AG09319 (cell line): ENCODE measurements around the gene DPYSL4.

Experiments
- DNase-seq: peaks from one replicate; pipeline ENCODE4 v3.0.0-alpha.2; 2010; ENCODE audit warnings: low read depth; ENCODE audit errors: extremely low read depth
- TF ChIP-seq, protein P1 (sequence below): IDR thresholded peaks from 2 replicates; pipeline ENCODE4 v1.5.1; 2011; ENCODE audit warnings: low read depth, mild to moderate bottlenecking, inconsistent platforms, low read length, moderate library complexity

DPYSL4 gene

DNA sequence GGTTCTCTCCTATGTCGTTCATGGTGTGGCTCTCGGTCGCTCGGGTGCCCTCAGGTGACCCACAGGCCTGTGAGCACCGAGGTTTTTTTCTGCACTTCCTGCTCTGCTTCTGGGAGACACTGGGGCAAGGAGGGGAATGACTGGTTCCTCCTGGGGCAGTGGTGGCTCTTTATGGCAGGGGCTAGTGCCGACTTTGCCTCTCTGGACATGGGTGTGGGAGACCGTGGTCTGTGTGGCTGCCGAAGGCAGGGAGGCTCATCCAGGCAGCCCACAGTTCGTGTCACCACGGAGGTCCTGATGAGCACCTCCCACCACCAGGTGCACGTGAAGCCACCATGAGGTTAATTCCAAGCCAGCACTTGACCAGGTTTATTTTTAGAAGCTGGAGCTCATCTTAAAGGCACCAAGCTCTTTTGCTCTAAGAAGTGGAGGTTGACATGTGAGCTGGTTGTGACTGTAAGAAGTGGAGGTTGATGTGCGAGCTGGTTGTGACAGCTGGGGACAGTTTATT lies 24.7 kb upstream of the DPYSL4 start:
- no peak for DNase-seq
- TF ChIP-seq, protein P1, sequence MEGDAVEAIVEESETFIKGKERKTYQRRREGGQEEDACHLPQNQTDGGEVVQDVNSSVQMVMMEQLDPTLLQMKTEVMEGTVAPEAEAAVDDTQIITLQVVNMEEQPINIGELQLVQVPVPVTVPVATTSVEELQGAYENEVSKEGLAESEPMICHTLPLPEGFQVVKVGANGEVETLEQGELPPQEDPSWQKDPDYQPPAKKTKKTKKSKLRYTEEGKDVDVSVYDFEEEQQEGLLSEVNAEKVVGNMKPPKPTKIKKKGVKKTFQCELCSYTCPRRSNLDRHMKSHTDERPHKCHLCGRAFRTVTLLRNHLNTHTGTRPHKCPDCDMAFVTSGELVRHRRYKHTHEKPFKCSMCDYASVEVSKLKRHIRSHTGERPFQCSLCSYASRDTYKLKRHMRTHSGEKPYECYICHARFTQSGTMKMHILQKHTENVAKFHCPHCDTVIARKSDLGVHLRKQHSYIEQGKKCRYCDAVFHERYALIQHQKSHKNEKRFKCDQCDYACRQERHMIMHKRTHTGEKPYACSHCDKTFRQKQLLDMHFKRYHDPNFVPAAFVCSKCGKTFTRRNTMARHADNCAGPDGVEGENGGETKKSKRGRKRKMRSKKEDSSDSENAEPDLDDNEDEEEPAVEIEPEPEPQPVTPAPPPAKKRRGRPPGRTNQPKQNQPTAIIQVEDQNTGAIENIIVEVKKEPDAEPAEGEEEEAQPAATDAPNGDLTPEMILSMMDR, result no peak

DNA sequence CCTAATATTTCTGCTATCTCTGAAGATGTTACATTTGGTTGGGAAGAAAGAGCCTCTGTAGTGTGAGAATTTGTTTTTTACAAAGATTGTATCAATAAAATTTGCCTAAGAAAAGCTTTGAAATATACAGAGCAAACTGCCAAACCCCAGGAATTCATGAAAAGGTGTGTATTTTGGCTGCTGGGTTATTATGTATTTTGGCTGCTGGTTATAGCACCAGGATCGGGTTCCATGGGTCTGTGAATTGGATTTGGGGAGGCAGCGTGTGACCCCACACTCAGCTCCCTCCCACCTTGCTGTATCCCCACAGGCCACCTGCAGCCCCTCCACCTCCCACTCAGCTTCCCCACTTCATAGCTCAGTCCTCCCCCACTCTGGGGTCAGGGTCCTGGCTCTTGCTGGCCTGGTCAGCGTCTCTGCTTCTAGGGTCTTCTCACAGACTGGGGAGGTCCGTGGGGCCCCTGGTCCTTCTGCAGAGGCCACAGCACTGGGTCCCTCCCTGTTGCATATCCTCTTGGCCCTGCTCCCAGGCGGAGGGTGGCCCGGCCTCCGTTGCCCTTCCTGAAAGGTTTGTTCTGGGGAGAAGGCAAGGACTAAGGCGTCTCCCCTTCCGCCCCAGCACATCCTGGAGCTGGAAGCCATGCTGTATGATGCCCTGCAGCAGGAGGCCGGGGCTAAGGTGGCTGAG lies 24.0 kb upstream of the DPYSL4 start:
- TF ChIP-seq, protein P1, result no peak
- no peak for DNase-seq

DNA sequence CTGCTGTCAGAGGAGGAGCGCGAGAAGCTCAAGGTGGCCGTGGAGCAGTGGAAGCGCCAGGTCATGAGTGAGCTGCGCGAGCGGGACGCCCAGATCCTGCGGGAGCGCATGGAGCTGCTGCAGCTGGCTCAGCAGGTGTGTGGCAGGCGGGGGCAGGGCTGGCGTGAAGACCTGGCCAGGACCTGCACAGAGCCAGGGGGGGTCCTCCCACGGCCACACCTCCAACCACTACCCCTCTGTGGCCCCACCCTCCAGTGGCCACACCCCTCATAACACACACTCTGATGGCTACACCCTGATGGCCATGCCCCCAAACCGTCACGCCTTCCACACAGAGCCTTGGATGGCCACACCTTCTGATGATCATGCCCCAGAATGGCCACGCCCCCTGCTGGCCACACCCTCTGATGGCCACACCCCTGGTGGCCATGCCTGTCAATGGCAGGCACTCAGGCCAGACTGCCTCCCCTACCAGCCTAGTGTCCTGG lies 23.4 kb upstream of the DPYSL4 start:
- no peak for DNase-seq

DNA sequence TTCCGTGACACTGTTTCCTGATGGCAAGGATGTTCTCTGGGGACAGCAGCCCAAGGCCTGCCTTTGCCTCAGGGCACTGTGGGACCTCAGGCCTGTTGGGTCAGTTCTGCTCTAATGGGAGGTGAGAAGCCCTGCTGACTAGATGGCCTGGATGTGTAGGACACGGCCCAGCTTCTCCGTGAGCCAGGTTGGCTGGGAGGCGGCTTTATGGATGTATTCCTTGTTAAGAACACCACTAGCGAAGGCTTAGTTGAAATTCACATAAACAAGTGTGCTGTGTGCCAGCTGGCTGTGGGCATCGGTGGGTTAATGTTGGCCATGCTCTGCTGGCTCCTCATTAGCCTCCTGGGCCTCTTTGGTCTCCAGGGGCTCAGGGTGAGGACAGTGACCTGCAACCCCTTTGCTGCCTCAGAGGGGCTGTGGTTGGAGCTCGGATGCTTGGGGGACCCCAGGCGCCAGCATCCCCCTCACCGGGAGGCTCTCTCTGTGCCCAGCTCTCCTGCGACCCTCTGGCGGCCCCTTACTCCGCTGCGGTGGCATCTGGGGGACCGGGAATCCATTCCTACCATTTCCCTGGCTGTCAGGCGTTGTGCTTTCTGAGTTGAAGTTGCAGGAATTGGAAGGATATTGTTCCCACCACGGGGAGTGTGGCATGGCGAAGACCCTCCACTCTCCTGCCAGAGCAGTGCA lies 22.8 kb upstream of the DPYSL4 start:
- TF ChIP-seq, protein P1, result no peak
- DNase-seq, result no peak

More for the DNA sequence above, 23.4 kb upstream of the DPYSL4 start:
- TF ChIP-seq, protein P1, result no peak

DNA sequence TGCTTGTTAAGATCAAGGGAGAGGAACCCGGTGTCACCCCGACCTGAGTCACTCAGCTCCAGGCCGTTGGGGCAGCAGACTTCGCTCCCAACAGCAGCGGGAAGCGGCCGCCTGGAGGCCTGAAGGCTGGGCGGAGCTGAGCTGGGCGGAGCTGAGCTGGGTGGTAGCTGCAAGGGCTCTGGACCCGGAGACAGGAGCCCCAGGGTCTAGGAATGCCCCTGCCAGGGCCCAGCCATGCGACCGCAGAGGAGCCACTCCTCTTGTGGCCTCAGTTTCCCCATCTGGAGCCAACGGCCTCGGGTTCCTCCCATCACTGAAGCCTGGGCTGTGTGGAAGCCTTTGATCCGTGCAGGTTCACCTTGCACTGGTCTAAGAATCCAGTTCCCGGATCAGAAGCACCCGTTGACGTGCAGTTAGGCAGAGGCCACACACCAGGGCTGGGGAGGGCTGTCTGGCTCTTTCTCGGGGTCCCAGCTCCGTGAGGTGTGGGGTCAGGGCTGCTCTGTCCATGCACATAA lies 21.9 kb upstream of the DPYSL4 start:
- no peak for DNase-seq
- TF ChIP-seq, protein P1, result no peak

DNA sequence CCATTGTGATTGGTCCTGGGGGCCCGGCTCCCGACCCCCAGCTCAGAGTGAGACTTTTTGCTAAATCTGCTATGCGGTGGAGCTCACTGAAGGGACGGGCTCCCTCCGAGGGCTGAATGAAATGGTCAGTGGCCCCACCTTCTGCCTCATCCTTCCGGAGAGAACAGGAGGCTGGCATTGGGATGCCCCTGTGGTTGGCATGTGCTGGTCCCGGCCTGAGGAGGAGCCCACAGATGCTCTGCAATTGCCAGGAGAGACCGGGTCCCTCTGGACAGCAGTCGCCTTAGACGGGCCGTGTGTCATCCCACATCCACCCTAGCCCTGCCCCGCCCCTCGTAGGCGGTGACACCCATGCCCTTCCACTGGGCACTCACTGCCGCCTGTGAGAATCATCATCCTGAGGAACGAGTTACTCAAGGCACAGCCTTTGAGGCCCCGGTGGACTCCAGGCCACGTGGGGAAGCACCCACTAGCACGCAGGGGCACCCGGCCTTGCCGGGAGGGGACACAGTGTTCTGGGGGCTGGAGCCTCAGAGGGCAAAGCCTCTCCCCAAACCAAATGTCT lies 21.2 kb upstream of the DPYSL4 start:
- no peak for DNase-seq
- TF ChIP-seq, protein P1, result no peak
